Measurements from ENCODE around the gene ADD2.

ADD2 gene

GRCh38 chr2:70692256-70692655 lies 75.7 kb downstream of the ADD2 start:
- TF ChIP-seq, protein P1, sequence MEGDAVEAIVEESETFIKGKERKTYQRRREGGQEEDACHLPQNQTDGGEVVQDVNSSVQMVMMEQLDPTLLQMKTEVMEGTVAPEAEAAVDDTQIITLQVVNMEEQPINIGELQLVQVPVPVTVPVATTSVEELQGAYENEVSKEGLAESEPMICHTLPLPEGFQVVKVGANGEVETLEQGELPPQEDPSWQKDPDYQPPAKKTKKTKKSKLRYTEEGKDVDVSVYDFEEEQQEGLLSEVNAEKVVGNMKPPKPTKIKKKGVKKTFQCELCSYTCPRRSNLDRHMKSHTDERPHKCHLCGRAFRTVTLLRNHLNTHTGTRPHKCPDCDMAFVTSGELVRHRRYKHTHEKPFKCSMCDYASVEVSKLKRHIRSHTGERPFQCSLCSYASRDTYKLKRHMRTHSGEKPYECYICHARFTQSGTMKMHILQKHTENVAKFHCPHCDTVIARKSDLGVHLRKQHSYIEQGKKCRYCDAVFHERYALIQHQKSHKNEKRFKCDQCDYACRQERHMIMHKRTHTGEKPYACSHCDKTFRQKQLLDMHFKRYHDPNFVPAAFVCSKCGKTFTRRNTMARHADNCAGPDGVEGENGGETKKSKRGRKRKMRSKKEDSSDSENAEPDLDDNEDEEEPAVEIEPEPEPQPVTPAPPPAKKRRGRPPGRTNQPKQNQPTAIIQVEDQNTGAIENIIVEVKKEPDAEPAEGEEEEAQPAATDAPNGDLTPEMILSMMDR (IDR thresholded peaks at IDR 0.05; ENCODE audit: extremely low read depth, insufficient read depth, missing control alignments): no peak
- in situ Hi-C loops (cut with MboI; ENCODE audit: low pct_unique_long_range_greater_than_20kb, low sequenced_read_pairs, unreplicated experiment): no loop called here
- DNase-seq (ENCODE audit: low spot score): no peak

DNA sequence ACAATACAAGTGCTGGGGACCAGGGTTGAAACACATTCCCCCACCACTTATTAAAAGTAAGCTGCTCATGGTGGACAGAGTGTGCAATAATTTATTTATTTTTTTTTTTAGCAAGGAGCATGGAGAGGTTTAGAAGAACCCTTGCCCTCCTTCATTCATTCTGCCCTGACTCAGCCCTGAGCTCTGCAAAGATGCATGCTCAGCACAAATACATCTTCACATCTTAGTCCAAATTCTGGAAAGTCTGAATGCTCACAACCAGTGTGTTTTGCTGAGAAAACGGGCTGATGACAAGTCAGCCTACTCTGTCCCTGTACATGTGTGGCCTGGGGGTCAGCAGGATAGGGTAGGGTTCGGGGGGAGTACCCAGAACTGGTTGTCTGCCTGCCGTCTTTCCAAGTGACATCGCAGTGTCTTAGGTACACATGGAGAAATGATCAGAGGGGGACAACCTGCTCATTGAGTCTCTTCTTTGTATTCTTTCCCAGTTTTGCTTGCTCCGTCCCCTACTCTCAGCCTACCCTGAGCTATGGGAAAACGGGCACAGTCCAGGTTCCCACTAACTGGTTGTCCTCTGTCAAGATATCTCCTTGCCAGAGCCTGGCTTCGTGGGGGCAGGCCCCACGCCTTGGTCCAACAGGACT lies 76.4 kb downstream of the ADD2 start:
- in situ Hi-C loops (cut with MboI; ENCODE audit: low pct_unique_long_range_greater_than_20kb, low sequenced_read_pairs, unreplicated experiment): no loop called here
- no peak for DNase-seq (ENCODE audit: low spot score)
- TF ChIP-seq, protein P1 (IDR thresholded peaks at IDR 0.05; ENCODE audit: extremely low read depth, insufficient read depth, missing control alignments): no peak

DNA sequence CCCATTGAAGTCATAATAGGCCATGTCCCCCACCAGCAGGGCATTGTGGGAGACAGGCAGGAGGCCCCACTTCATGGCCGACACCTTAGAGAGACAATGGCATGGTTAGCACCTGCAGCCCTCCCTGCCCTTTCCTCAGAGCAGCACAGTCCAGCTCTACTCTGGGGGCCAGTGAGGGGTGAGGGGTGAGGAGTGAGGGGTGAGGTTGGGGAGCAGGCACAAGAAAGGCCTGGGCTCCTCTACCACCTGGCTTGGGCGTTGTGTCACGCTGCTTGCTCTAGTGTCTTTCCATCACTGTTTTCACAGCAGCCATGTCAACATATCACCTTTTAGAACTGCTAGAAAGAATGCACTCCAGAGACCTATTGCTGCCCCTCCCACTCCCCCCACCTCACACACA lies 77.2 kb downstream of the ADD2 start:
- TF ChIP-seq, protein P1 (IDR thresholded peaks at IDR 0.05; ENCODE audit: extremely low read depth, insufficient read depth, missing control alignments): no peak
- in situ Hi-C loops (cut with MboI; ENCODE audit: low pct_unique_long_range_greater_than_20kb, low sequenced_read_pairs, unreplicated experiment): no loop called here
- DNase-seq (ENCODE audit: low spot score): no peak

- no peak for DNase-seq (ENCODE audit: low spot score)
- in situ Hi-C loops (cut with MboI; ENCODE audit: low pct_unique_long_range_greater_than_20kb, low sequenced_read_pairs, unreplicated experiment): no loop called here
- TF ChIP-seq, protein P1 (IDR thresholded peaks at IDR 0.05; ENCODE audit: extremely low read depth, insufficient read depth, missing control alignments): no peak
Observed at GRCh38 chr2:70688427-70688826, 79.6 kb downstream of the ADD2 start.

DNA sequence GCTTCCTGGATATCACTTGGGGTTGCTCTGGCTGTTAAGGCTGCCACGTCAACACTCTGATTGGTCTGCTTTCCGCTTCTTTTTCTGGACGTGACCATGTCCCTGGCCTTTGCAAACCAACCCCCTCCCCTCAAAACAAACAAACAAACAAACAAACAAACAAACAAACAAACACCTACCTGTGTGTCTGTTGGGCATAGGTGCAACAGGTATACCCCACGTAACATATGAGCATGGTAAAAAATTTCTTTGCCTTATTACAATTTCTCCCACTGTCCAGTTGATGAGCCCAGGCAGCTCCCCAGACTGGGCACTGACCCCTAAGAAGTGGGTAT lies 80.6 kb downstream of the ADD2 start:
- in situ Hi-C loops (cut with MboI; ENCODE audit: low pct_unique_long_range_greater_than_20kb, low sequenced_read_pairs, unreplicated experiment): no loop called here
- TF ChIP-seq, protein P1 (IDR thresholded peaks at IDR 0.05; ENCODE audit: extremely low read depth, insufficient read depth, missing control alignments): no peak
- DNase-seq (ENCODE audit: low spot score): no peak

DNA sequence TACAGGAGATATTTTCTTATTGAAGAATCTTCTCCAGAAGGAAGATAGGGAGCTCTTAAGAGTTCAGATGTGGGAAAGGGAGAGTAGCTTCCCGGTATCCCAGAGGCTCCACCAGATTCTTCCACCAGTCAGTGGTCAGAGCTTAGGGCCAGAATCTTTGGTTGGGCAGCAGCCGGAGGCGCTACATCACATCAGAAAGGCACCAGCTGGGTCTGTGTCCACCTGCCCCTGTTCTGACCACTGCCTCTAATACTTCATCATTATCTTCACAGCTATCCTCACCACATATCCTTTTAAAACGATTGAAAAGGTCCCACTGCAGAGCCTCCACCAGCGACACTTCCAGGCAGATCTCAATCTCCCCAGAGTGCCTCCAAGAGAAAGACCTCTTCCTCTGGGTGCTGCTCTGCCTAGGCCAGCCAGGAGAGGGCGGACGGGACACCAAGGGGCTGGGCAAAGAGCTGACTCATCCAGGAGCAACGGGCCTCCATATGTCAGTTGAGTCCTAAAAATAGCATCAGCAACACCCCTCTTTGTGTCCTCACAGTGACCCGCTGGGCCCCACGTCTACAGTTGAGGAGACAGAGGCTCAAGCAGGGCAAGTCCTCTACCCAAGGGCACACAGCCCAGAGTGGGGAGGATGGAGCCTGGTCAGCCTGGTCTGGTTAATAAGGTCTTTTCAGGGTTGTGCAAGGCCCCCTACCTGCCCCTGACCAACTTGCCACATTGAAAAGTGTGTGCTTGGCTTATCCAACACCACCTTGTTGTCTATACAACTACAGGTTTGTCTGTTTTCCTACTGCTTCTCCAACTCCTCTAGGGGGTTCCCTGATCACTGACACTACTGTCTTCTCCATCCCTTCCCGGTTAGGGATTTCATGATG lies 81.2 kb downstream of the ADD2 start:
- peak; percentile 61 for DNase-seq (ENCODE audit: low spot score)
- TF ChIP-seq, protein P1 (IDR thresholded peaks at IDR 0.05; ENCODE audit: extremely low read depth, insufficient read depth, missing control alignments): peak; percentile 38
- in situ Hi-C loops (cut with MboI; ENCODE audit: low pct_unique_long_range_greater_than_20kb, low sequenced_read_pairs, unreplicated experiment): no loop called here
